HG02981 (cell line): ENCODE results near the gene PON3.

Source experiments
- ATAC-seq: cut with Tn5 transposase; IDR thresholded peaks from one replicate; pipeline ENCODE4 v1.9.1; 2021; ENCODE audit warnings: mild to moderate bottlenecking, moderate library complexity; ENCODE audit not compliant: unreplicated experiment

The PON3 gene

DNA sequence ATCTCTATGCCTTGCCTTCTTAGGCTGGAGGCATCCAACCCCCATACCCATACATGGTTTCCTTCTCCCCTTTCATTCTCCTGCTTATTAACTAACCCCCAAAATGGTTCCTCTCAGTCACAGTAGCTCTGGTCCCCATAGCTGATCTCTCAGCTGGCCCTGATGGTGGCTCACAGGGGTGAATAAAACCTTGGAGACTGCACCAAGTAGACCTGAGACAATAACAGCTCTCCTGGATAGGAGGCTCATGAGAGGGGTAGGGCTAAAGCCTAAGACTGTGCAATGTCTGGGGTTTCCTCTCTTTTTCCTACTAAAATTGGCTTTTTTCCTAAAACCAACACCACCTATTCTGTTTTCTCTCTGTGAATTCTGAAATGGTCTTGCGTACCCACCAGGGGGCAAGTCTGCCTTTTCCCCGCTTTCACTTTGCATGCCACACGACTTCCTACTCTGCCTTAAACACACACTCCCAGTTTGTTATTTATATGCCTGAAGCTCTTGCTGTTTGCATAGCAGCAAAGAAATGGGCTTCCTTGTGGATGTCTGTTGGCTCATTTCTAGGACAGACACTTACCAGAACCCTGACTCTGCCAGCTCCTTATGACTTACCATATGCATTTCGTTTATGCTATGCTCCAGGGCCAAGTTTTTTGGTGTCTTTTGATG lies 53.4 kb downstream of the PON3 start:
- no peak for ATAC-seq

DNA sequence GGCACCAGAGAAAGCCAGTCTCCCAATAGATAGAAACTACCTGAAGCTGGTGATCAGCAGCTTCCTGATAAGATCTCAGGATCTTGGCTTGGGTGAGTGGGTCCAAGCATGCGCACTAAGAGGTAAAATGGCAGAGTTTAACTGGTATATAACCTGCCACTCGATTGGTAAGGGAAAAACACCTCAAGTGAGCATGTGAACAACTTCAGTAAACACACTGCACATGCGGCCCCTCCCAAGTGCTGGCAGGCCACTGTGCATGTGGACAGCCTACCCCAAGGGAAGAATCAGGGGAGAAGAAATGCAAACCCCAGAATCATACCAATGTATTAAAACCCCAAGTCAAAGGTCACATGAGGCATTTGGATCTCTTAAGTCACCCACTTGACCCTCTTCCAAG lies 54.1 kb downstream of the PON3 start:
- ATAC-seq: no peak

DNA sequence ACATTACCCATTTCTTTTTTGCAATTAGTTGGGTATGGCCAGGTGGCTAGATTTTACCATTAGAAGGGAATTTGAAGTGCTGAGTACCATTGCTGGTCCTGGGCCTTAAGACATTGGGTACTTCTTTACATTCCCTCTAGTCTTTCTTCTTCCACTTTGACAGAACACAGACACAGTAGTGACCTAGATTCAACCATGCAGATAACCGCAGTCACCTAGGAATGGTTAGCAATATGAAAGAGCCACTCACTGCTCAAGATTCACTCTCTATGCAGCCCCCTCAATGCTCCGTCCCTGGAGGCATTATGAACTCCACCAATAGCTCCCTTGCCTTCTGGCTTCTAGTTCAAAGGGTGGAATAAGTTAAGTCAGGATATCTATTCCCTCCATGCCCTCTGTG lies 55.7 kb downstream of the PON3 start:
- ATAC-seq: no peak

DNA sequence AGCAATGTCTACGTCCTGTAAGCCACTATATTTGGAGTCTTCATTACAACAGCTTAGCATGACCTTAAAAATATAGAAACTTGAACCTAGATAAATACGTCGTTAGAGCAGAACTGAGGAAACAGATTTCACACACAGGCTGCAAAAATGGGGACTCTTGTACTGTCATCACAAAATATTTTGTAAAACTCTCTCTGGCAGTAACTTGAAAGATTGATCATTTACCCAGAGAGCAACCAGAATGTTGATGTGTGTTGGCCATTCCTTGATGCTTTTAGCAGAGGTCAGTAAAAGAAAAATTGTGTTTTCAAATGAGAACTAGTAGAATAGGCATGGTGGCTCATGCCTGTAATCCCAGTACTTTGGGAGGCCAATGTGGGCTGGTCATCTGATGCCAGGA lies 57.3 kb downstream of the PON3 start:
- ATAC-seq: no peak

DNA sequence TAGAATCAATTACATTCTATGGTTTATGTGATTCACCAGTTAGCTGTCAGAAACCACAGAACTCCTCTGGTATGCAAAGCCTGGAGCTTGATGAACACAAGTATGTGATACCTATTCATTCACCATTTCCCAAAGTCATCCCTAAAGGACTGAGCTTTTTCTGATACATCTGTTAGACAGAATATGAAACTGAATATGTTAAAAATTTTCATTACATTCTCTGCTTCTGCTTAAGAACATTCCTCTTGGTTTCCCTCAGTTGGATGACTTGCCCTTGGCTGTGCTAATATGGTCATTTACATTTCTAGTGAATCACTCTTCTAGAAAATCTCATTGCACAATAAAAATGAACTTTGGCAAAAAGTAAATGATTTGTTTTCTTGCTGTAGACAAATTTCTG lies 61.1 kb downstream of the PON3 start:
- no peak for ATAC-seq

DNA sequence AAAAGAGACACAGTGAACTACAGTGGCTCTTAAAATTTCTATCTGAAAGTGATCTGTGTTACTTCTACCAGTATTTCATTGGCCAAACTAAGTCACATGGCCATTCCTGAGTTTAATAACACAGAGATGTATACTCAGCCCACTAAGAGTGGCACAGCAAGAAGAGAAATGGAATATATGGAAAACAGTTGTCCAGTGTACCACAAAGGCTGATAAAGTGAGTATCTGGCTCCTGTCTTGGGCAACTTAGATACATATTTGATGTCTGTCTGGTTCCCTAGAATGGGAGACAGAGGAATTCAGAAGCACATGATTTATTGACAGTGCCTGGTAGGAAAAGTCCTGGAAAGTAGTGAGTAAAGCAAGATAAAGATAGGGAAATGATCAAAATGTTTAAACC lies 61.7 kb downstream of the PON3 start:
- ATAC-seq: no peak

DNA sequence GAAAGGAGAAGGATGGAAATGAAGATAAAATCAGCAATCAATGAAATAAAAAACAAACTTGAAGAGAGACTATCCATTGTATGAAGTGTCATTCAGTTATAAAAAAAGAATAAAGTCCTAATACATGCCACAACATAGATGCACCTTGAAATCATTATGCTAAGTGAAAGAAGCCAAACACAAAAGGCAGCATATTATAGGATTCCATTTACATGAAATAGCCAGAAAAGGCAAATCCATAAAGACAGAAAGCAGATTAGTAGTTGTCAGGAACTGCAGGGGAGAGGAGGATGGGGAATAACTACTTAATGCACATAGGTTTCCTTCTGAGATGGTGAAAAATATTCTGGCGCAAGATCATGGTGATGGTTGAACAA lies 65.2 kb downstream of the PON3 start:
- ATAC-seq: peak; percentile 26

DNA sequence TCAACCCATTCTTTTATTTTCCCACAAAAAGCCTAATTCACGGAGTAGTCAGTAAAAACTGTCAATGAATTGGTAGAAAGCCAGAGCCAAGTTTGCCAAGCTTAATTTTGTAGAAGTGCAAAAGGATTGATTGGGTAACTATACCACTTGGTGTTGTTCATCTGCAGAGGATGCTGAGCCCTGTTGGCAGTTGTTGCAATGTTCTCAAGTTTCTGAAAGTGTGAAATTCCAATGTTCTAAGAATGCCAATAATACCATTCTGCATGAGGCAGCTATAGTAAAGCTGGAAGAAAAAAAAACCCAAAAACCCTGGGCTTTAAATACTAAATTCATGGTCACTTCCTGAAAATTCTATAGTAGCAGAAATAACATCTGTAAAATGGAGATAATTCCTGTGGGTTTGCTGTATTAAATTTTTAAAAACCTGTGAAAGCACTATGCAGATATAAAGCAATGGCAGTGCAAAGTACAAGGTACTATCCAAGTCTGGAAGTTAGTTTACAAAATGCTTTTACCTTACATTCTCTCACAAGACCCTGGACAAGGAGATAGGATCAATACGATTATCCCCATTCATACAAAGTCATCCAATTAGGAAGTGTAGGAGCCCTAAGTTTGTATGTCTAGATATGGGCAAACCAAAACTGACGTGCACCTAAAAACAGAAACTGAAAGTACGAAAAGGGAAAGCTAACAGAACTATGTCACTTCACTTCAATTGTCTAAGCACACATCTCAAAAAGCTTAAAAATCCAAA lies 65.8 kb downstream of the PON3 start:
- ATAC-seq: peak; percentile 98

DNA sequence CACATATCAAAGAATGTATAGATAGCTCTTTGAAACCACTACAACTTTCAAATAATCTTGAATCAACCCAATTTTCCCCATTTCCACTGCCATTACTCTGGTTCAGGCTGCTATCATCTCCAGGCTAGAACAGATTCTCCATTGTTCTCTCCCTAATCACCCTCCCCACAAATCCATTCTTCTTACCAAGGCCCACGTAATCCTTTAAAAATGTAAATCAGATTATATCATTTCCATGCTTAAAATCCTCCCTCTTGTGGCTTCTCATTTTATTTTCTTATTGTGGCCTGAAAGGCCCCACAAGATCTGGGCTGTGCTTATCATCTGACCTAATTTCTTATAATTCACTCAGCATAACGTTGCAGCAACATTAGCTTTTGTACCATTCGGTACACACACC lies 68.8 kb downstream of the PON3 start:
- no peak for ATAC-seq

DNA sequence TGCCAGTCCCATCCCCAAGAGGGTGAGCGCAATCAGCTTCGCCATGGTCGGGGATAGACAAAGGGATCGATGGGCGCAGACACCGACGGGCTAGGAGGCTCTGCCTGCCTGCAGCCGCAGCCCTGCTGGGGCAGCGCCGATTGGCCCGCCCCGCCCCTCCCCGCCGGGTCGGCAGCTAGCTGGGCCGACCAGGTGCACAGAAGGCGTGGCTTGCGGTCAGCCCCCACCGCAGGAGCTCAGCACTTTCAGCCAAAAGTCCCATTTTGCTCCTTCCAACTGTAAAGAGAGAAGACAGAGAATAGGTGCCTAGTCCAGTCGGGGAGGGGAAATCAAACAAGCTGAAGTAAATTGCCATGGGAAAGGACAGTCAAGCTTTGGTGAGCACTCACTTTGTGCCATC lies 71.7 kb downstream of the PON3 start, which contains the start of gene PON1:
Gene PON1, minus strand, starts transcription at position 102 of the 400 bp plus-strand sequence. Its CDS starts 57 bp downstream, at position 45.
- ATAC-seq: peak; percentile 46

DNA sequence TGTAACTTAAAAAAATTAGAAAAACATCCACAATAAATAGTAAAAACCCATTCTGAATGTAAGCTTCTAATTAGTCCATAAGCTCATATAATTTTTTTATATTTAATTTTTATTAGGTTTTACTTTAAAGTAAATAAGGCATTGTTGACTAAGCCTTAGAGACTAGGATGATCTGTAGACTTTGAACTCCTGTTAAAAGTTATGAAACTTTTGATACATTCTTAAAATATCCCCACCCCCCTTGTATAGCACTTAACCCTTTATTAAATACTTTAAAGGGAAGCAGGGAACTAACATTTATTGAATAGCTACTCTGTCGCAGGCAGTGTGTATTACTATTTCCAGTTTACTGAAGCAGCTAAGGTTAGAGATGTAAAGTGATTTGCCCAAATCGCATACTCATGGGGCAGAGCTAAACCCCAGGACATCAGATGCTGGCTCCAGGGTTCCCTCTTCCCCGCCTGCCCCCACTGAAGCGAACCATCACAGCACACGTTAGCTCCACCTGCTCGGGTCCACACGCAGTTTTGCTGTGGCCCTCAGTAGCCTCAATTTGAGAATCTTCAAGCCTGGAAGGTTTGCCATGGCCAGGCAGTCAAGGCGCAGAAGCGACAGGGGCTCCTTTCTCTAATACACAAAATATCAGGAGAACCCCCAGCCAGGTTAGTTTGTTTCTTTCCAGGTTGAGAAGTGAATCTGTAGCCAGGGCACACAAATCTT lies 72.6 kb downstream of the PON3 start:
- no peak for ATAC-seq

DNA sequence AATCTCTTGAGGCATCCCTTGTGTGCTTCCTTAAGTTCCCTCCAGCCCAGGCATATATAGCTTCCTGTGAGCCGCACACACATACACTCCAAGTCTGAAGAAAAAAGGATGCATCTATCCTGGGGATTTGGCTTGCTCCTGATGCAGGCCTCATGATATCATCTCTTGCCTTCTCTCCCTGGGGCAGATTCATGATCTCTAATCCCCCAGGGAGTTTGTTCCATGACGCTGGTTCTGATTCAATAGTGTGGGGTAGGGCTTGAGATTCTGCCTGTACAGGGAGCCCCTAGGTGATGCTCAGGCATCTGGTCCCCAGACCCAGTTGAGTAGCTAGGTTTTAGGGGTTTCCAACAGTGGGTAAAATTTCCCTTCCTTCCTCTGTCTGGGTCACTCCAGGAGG lies 73.3 kb downstream of the PON3 start:
- no peak for ATAC-seq

DNA sequence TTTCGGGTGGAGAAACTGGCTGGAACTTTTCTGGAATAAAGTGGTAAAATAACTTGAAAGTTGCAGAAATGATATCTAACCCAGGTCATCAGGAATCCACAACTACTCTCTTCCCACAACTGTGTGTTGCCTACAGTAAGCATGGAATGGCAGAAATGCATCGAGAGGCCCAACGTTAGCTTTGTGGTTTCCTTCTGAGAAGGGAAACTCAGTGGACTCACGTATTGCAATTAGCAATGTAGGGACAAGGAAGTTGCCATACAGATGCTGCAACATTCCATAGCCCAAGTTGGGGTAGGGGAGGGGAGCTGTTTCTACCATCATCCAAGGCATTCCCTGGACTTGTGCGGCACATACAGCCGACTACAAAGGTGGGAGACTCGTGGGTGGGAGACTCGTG lies 73.8 kb downstream of the PON3 start:
- ATAC-seq: no peak

DNA sequence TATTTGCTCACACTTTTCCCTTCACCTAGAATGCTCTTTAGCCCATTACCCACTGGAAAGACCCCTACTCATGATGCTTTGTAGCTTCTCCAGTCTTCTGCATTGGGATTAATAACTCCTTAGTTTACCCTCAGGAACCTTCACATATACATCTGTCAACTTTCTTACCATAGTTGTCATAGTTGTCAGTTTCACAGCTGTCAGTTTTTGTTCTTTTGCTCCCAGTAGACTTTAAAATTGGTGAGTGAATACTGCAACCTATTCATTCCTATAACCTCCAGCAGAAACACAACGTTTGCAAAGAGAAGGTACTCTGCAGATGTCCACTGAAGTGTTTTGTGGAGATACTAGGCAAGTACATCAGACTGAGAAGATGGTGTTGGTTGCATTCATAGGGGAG lies 74.5 kb downstream of the PON3 start:
- ATAC-seq: no peak

DNA sequence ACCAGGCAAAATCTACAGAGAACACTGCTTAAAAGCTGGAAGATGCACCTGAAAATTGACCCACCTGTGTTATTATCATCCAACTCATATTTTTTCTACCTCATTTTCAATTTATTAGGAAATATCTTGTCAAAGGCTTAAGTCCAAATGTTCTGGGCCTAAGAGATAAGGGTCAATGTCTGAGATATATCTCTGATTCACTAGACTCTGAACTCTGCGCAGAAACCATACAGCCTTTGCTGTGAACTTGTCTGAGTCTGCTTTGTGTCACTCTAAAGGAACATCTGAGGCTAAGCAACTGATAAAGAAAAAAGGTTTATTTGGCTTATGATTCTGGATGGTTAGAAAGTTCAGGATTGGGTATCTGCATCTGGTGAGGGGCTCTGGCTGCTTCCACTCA lies 75.5 kb downstream of the PON3 start:
- no peak for ATAC-seq

DNA sequence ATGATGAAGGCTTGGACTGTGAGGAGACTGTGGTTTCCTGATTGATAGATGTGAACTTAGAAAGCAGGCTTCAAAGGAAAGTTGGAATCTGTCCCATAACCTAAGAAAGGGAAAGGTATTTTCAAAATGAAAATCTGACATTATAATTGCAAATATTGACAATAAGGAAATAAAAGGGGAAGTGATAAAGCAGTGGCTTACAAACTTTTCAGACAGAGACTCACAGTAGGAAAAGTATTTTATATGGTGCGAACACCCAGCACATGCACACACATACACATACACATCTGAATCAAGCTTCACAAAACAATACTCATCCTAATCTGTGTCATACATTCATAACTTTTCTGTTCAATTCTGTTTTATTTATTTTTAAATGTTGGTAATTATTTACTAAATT lies 76.6 kb downstream of the PON3 start:
- ATAC-seq: no peak

DNA sequence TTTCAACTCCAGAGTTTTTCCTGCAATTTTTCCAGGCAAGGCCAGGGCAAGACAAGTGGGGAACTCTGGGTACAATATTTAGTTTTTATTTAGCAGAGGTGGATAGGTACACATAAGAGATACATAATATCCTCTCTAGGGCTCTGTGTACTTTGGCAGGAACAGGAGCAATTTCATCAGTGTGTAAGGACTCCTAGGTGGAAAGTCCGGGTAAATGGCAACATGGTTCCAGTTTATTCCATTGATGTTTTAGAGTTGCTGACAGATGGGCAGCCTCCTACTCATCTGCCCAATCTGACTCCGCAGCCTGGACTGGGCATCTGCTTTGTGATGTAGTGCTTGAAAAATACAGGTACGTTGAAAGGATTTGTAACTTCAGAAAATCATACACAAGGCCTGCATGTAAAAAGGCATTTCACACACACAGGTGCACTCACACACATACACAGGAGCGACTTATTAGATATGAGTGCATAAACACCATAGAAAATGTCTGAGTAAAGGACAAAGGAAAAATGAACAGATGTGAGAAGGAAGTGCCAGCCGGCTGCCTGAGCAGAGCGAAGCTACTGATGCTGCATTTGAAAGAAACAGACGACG lies 77.6 kb downstream of the PON3 start:
- no peak for ATAC-seq

DNA sequence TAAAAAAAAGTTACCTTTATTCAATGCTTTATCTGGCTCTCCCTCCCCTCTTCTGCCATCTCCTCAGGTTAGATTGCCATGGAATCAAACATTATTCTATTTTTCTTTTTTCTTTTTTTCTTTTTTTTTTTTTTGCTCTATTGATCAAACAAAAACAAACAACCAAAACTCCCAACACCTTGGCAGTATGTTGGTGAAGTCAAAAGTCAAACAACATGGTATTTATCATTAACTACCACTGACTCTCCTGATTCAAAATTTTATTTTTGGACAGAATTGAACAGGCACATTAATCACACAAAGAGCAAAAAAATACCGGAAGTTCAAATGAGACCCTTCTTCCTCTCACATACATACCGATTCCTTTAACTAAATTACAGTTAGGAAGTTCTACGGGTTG lies 78.2 kb downstream of the PON3 start:
- no peak for ATAC-seq

DNA sequence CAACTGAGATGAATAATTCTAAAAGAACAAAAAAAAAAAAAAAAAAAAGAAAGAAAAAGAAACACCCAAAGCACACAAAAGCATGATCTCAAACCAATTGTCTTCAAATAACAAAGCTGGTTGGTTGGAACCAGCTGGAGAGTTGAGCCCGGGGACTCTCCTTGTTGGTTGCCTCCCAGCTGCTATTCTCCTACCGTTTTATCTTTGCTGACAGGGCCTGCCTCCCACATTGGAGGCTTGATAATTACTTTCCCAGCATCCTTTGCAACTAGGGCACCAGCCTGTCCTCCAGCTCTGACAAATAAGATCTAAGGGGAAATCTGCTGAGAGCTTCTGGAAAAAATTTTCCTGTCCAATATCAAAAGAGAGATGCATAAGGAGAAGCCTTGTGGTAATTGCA lies 78.6 kb downstream of the PON3 start:
- no peak for ATAC-seq

DNA sequence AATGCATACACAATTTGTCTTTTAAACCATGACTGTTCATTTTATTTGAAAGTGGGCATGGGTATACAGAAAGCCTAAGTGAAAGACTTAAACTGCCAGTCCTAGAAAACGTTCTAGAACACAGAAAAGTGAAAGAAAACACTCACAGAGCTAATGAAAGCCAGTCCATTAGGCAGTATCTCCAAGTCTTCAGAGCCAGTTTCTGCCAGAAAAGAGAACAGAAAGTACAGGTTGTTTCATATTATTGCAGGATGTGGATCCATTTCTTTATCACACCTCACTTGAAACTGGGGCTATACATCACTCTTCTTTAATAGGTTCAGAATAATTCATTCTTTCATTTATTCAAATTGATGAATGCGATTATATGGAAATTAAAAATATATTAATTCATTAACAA lies 79.6 kb downstream of the PON3 start:
- peak; percentile 86 for ATAC-seq

DNA sequence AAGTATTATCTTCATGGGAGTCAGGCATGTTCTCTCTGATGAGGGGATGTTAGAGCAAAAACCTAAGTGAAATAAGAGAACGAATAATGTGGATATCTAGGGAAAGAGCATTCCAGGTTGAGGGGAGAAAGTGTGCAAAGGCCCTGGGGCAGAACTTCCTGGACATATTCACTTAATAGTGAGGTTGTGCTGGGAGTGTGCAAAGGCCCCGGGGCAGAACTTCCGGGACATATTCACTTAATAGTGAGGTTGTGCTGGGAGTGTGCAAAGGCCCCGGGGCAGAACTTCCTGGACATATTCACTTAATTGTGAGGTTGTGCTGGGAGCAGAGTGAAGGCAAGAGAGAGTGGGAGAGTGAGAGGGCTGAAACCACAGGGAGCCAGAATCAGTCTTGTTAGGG lies 83.6 kb downstream of the PON3 start:
- no peak for ATAC-seq

DNA sequence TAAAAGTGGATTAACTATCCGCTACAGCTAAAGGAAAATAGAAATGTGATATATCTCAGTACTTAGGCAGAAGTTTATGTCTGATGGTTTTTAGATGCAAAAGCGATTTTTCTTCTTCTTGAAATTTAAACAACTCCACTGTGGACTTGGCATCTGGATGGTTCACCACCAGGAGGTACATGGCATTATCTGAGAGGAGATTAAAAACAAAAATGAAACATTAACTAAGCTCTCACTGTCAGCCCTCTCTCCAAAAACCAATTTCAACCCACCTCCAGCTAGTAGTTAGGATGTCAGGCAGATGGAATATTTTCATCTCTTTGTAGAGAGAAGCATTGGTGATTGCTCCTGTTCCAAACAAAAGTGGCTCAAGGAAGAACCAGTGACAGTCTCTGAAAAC lies 84.8 kb downstream of the PON3 start:
- no peak for ATAC-seq
